Measurements from ENCODE around the gene NRARP. TPM values are rescaled to one million over a fixed set of nuclear protein-coding genes. Genes with fewer than 3 reads are reported as not detected.

Gene NRARP
- total and polyA plus RNA-seq, 2 of the 8 experiments (the other 6 are each of a cell fraction or from before 2014, with no cell fraction given), result 32.5 to 37.2 TPM

- DNase-seq (ENCODE audit: low read depth in 1 of 2, low spot score in 2 of 2) (no peak), FAIRE-seq (no peak)
- Histone ChIP-seq H4K5ac (ENCODE audit: insufficient read length, low read depth, low read length) (no peak overlapping the region), H3K36me3 (ENCODE audit: control insufficient read depth in 2 of 4, insufficient read depth in 4 of 4, low read length in 3 of 4) (peaks cover 0 to 12% (median 10%) of the 10 kb centered on the region in 4 experiments; a peak in 6 of 8 replicates), H2BK120ac (replicated peaks; ENCODE audit: low read depth, low read length) (no peak overlapping the region), H3K4me3 (ENCODE audit: extremely low read depth in 1 of 4, insufficient read depth in 2 of 4, low read depth in 3 of 4, low read length in 4 of 4) (no peak overlapping the region), H2BK15ac (ENCODE audit: low read length) (no peak overlapping the region), H4K8ac (ENCODE audit: extremely low read depth, insufficient read depth, low read length) (no peak overlapping the region; the same call in 1 of the 2 replicates), H3K4me2 (ENCODE audit: insufficient read depth in 1 of 2, low read depth in 2 of 2, low read length in 2 of 2) (no peak overlapping the region), H3K56ac (replicated peaks; ENCODE audit: insufficient read length, low read depth, low read length) (no peak overlapping the region), H3K18ac (ENCODE audit: extremely low read depth, low read length) (no peak overlapping the region), H3K79me2 (ENCODE audit: control insufficient read depth in 1 of 2, insufficient read depth in 2 of 2, low read length in 2 of 2) (no peaks in the 10 kb centered on the region), H3K4me1 (replicated peaks in 1 of 4; ENCODE audit: control insufficient read depth in 3 of 4, insufficient read depth in 4 of 4, low read length in 3 of 4) (peaks cover 0 to 23% (median 13%) of the 10 kb centered on the region in 4 experiments; a peak in 6 of 7 replicates), H2AFZ (ENCODE audit: low read length) (no peak overlapping the region), H2BK5ac (ENCODE audit: low read depth, low read length) (peak overlapping the region; percentile 52), H2AK5ac (ENCODE audit: low read depth, low read length) (no peak overlapping the region), H4K20me1 (replicated peaks in 1 of 2; ENCODE audit: control insufficient read depth in 1 of 2, insufficient read depth in 2 of 2, low read length in 2 of 2) (peaks cover 4 to 7% of the 10 kb centered on the region in 2 experiments), H3K9me3 (ENCODE audit: insufficient read depth in 2 of 2, low read depth in 1 of 2, low read length in 1 of 2) (no peaks in the 10 kb centered on the region), H2BK12ac (ENCODE audit: low read depth, low read length) (no peak overlapping the region), H2BK20ac (ENCODE audit: low read length) (no peak overlapping the region), H3K27ac (ENCODE audit: low read depth, low read length) (no peak overlapping the region), H3K79me1 (ENCODE audit: low read depth, low read length) (no peaks in the 10 kb centered on the region), H3K4ac (replicated peaks; ENCODE audit: insufficient read length, low read depth, low read length) (no peak overlapping the region), H4K91ac (replicated peaks; ENCODE audit: insufficient read length, low read length) (no peak overlapping the region), H3K23ac (ENCODE audit: insufficient read length) (no peak overlapping the region), H3K27me3 (replicated peaks in 1 of 4; ENCODE audit: control insufficient read depth in 3 of 4, extremely low read depth in 1 of 4, insufficient read depth in 3 of 4, low read length in 3 of 4) (peaks cover 0 to 7% (median 2%) of the 10 kb centered on the region in 4 experiments; a peak in 4 of 7 replicates), H3K9ac (replicated peaks in 1 of 4; ENCODE audit: extremely low read depth in 1 of 4, low read depth in 3 of 4, low read length in 3 of 4) (no peak overlapping the region), H3K14ac (ENCODE audit: insufficient read length) (no peak overlapping the region), H3K23me2 (ENCODE audit: low read depth, low read length) (peaks cover 2% of the 10 kb centered on the region; the same call in 1 of the 2 replicates)
- ChIA-PET POLR2A (ENCODE audit: partially characterized antibody) (interaction anchor here (1.0 to 47.8 kb wide), 4 partner anchors 8 to 39 kb away, joined by 3 to 1462 read pairs (median 4); partner anchors contain the start of genes CYSRT1, NDOR1, NELFB and NRARP), CTCF (ENCODE audit: partially characterized antibody) (interaction anchor here (0.5 to 2.2 kb wide), 10 partner anchors 9 to 212 kb away, joined by 3 to 8 read pairs (median 4); no protein-coding TSS in a partner anchor)
- 89% methylated on average over 15 of the region's 15 CpGs; no CpG with 5 or more reads in 1 of the 2 experiments for WGBS, 2 experiments (ENCODE audit: extremely low coverage in 1 of 2, insufficient coverage in 1 of 2, insufficient read length in 1 of 2, insufficient replicate concordance in 2 of 2, low coverage in 1 of 2, low lambda C conversion rate in 2 of 2, missing lambda C conversion rate in 1 of 2)
Measured at GRCh38 chr9:137273611-137274320, 28.3 kb downstream of the NRARP start.
